Stimulated activated CD8-positive, alpha-beta memory T cell treated with anti-CD3 and anti-CD28 coated beads, Interleukin-12 subunit alpha, Interleukin-12 subunit beta, amount 100 ng/mL, for 24 hours (primary cell): ENCODE measurements around the gene CXCL12.

Experiments
- DNase-seq: peaks from one replicate; pipeline ENCODE4 v3.0.0-alpha.2; 2020; ENCODE audit errors: extremely low read depth

CXCL12 gene

GRCh38 chr10:44362866-44363711 lies 21.8 kb downstream of the CXCL12 start:
- no peak for DNase-seq

GRCh38 chr10:44361109-44361508 lies 23.8 kb downstream of the CXCL12 start:
- DNase-seq: no peak

- no peak for DNase-seq
Observed at GRCh38 chr10:44358080-44358771, 26.7 kb downstream of the CXCL12 start.

- no peak for DNase-seq
Observed at GRCh38 chr10:44357023-44357540, 27.8 kb downstream of the CXCL12 start.

GRCh38 chr10:44356139-44357022 lies 28.5 kb downstream of the CXCL12 start:
- DNase-seq: no peak

- no peak for DNase-seq
Observed at GRCh38 chr10:44355630-44356029, 29.3 kb downstream of the CXCL12 start.

GRCh38 chr10:44354771-44355170 lies 30.1 kb downstream of the CXCL12 start:
- no peak for DNase-seq

- no peak for DNase-seq
Observed at GRCh38 chr10:44353721-44354120, 31.2 kb downstream of the CXCL12 start.

GRCh38 chr10:44353128-44353390 lies 31.8 kb downstream of the CXCL12 start:
- DNase-seq: no peak

- no peak for DNase-seq
Observed at GRCh38 chr10:44352316-44353127, 32.4 kb downstream of the CXCL12 start.

GRCh38 chr10:44348496-44348895 lies 36.4 kb downstream of the CXCL12 start:
- DNase-seq: no peak

GRCh38 chr10:44347609-44348400 lies 37.1 kb downstream of the CXCL12 start:
- no peak for DNase-seq

GRCh38 chr10:44344727-44345126 lies 40.2 kb downstream of the CXCL12 start:
- DNase-seq: no peak

GRCh38 chr10:44343843-44344242 lies 41.1 kb downstream of the CXCL12 start:
- DNase-seq: no peak

GRCh38 chr10:44341886-44342285 lies 43.0 kb downstream of the CXCL12 start:
- no peak for DNase-seq

GRCh38 chr10:44340557-44340956 lies 44.3 kb downstream of the CXCL12 start:
- no peak for DNase-seq

GRCh38 chr10:44339218-44339617 lies 45.7 kb downstream of the CXCL12 start:
- DNase-seq: no peak

- DNase-seq: no peak
Observed at GRCh38 chr10:44337081-44337480, 47.8 kb downstream of the CXCL12 start.

GRCh38 chr10:44335330-44336021 lies 49.4 kb downstream of the CXCL12 start:
- DNase-seq: no peak

GRCh38 chr10:44334621-44335184 lies 50.2 kb downstream of the CXCL12 start:
- no peak for DNase-seq
